Ramos (cell line): ENCODE data around the gene C14orf132.
"Not testable (repeated sequence)": the region's sequence is repeated elsewhere in the genome, so short reads cannot be mapped to it uniquely, and the experiment has no call there.

Source experiments
- in situ Hi-C: fragments of 300-500 bp; cut with MboI; formaldehyde crosslinking; loops from one replicate; pipeline ENCODE4 v1.14.3; 2022; ENCODE audit warnings: low sequenced_read_pairs; ENCODE audit not compliant: unreplicated experiment

The C14orf132 gene

GRCh38 chr14:96038920-96039632, at the start of gene C14orf132:
Gene C14orf132, plus strand, starts transcription at chr14:96039362. Its CDS starts 139 bp downstream, at chr14:96039501.
- in situ Hi-C loops = no loop called here

- in situ Hi-C loops = loop anchor here (5.0 to 25.0 kb wide), 3 partner anchors 299 to 582 kb away; no protein-coding TSS in a partner anchor
Measured at GRCh38 chr14:95993768-95994592, 45.2 kb upstream of the C14orf132 start.

GRCh38 chr14:95994593-95994928, 44.6 kb upstream of the C14orf132 start:
- in situ Hi-C loops = loop anchor here (5.0 to 25.0 kb wide), 3 partner anchors 300 to 582 kb away; no protein-coding TSS in a partner anchor

- in situ Hi-C loops = loop anchor here (10.0 to 25.0 kb wide), 2 partner anchors 304 to 586 kb away; no protein-coding TSS in a partner anchor
Measured at GRCh38 chr14:95998656-95999055, 40.5 kb upstream of the C14orf132 start.

- in situ Hi-C loops = no loop called here
Measured at GRCh38 chr14:96001866-96002497, 37.2 kb upstream of the C14orf132 start.

- in situ Hi-C loops = no loop called here
Measured at GRCh38 chr14:96002498-96002884, 36.7 kb upstream of the C14orf132 start.

GRCh38 chr14:96011131-96011530, 28.0 kb upstream of the C14orf132 start:
- in situ Hi-C loops = no loop called here

- in situ Hi-C loops = no loop called here
Measured at GRCh38 chr14:96011607-96012006, 27.6 kb upstream of the C14orf132 start.

GRCh38 chr14:96012757-96013156, 26.4 kb upstream of the C14orf132 start:
- in situ Hi-C loops = not testable (repeated sequence)

GRCh38 chr14:96014176-96014575, 25.0 kb upstream of the C14orf132 start:
- in situ Hi-C loops = no loop called here

- in situ Hi-C loops = no loop called here
Measured at GRCh38 chr14:96016501-96017160, 22.5 kb upstream of the C14orf132 start.

GRCh38 chr14:96017882-96018281, 21.3 kb upstream of the C14orf132 start:
- in situ Hi-C loops = no loop called here

GRCh38 chr14:96027431-96028355, 11.5 kb upstream of the C14orf132 start:
- in situ Hi-C loops = no loop called here

GRCh38 chr14:96029089-96029645, 10.0 kb upstream of the C14orf132 start:
- in situ Hi-C loops = no loop called here

GRCh38 chr14:96030108-96030760, 8.9 kb upstream of the C14orf132 start:
- in situ Hi-C loops = no loop called here

GRCh38 chr14:96031691-96032090, 7.5 kb upstream of the C14orf132 start:
- in situ Hi-C loops = no loop called here

GRCh38 chr14:96035456-96035855, 3.7 kb upstream of the C14orf132 start:
- in situ Hi-C loops = no loop called here

GRCh38 chr14:96037891-96038557, 1.1 kb upstream of the C14orf132 start:
- in situ Hi-C loops = no loop called here
